Left ventricle myocardium inferior (tissue), 1 donor: ENCODE data around the gene ZNF787. TPM values are rescaled to one million over a fixed set of nuclear protein-coding genes. Genes with fewer than 3 reads are reported as not detected.

Experiments used
- DNase-seq: peaks from one replicate; pipeline ENCODE4 v3.0.0-alpha.2; 2020
- H3K27ac ChIP-seq: fragments of 200-600 bp; replicated peaks from 2 replicates; pipeline ENCODE4 v1.8.0; 2021
- H3K27me3 ChIP-seq: fragments of 200-600 bp; 2 replicates; pipeline ENCODE4 v1.8.0; 2021; ENCODE audit warnings: low read depth
- H3K36me3 ChIP-seq: fragments of 200-600 bp; 2 replicates; pipeline ENCODE4 v1.8.0; 2021
- H3K4me1 ChIP-seq: fragments of 200-600 bp; 2 replicates; pipeline ENCODE4 v1.8.0; 2021
- H3K4me3 ChIP-seq: fragments of 200-600 bp; 2 replicates; pipeline ENCODE4 v1.8.0; 2021; ENCODE audit warnings: mild to moderate bottlenecking, moderate library complexity
- H3K9me3 ChIP-seq: fragments of 200-600 bp; replicated peaks from 2 replicates; pipeline ENCODE4 v1.8.0; 2021
- CTCF ChIP-seq: fragments of 200-600 bp; IDR thresholded peaks from 2 replicates; pipeline ENCODE4 v1.8.0; 2021; ENCODE audit warnings: antibody characterized with exemption, mild to moderate bottlenecking, borderline replicate concordance
- intact Hi-C: fragments of 100-400 bp; cut with micrococcal nuclease; formaldehyde crosslinking; loops from one replicate; pipeline ENCODE4 v1.11.0; 2022
- total RNA-seq: library from RNA; stranded (reverse); fragmentation: NEBNext Ultra II Directional; extraction: Animal tissue kit (Norgen Biotek cat#: 25700); gene quantifications from one replicate; pipeline ENCODE4 v1.2.1, GENCODE V29; 2021
- donor health status: DM: no; HTN: yes; CAD: no; lungs with severe emphysema.

The ZNF787 gene
- total RNA-seq, 1 donor from 2014 or later = 31.8 TPM

GRCh38 chr19:56132316-56132822 is 11.3 kb upstream of the ZNF787 start:
- H3K9me3 ChIP-seq = no peaks in the 10 kb centered on the region
- H3K27ac ChIP-seq = peak overlapping the region; percentile 68
- DNase-seq = no peak
- H3K4me3 ChIP-seq = no peak overlapping the region
- H3K27me3 ChIP-seq = no peaks in the 10 kb centered on the region
- peaks cover 13% of the 10 kb centered on the region for H3K4me1 ChIP-seq
- no peaks in the 10 kb centered on the region for H3K36me3 ChIP-seq
- TF ChIP-seq CTCF = no peak
- intact Hi-C loops = no loop called here

- Histone ChIP-seq H3K27ac (no peak overlapping the region), H3K27me3 (no peaks in the 10 kb centered on the region), H3K9me3 (no peaks in the 10 kb centered on the region), H3K36me3 (no peaks in the 10 kb centered on the region), H3K4me3 (no peak overlapping the region), H3K4me1 (peaks cover 13% of the 10 kb centered on the region)
- intact Hi-C loops = no loop called here
- no peak for TF ChIP-seq CTCF
- DNase-seq = no peak
These were observed 10.6 kb upstream of the ZNF787 start for GRCh38 chr19:56131651-56132050.

GRCh38 chr19:56130006-56130405 is 8.9 kb upstream of the ZNF787 start:
- Histone ChIP-seq H3K27me3 (no peaks in the 10 kb centered on the region), H3K9me3 (no peaks in the 10 kb centered on the region), H3K4me3 (no peak overlapping the region), H3K27ac (no peak overlapping the region), H3K36me3 (no peaks in the 10 kb centered on the region), H3K4me1 (peaks cover 13% of the 10 kb centered on the region)
- no peak for TF ChIP-seq CTCF
- DNase-seq = no peak
- intact Hi-C loops = no loop called here

GRCh38 chr19:56126983-56127780 is 6.1 kb upstream of the ZNF787 start:
- TF ChIP-seq CTCF = no peak
- no peak for DNase-seq
- Histone ChIP-seq H3K4me1 (peaks cover 6% of the 10 kb centered on the region), H3K4me3 (no peak overlapping the region), H3K36me3 (no peaks in the 10 kb centered on the region), H3K27ac (no peak overlapping the region), H3K9me3 (no peaks in the 10 kb centered on the region), H3K27me3 (no peaks in the 10 kb centered on the region)
- intact Hi-C loops = no loop called here

GRCh38 chr19:56125806-56126590 is 4.9 kb upstream of the ZNF787 start:
- Histone ChIP-seq H3K27ac (no peak overlapping the region), H3K27me3 (no peaks in the 10 kb centered on the region), H3K4me1 (peaks cover 5% of the 10 kb centered on the region), H3K4me3 (no peak overlapping the region), H3K36me3 (no peaks in the 10 kb centered on the region), H3K9me3 (no peaks in the 10 kb centered on the region)
- intact Hi-C loops = no loop called here
- TF ChIP-seq CTCF = no peak
- no peak for DNase-seq
